SK-N-MC (cell line): ENCODE results near the gene ATXN1.

ENCODE experiments used
- EZH2 ChIP-seq: fragments of 200-600 bp; sonication (generic); IDR thresholded peaks from one replicate; pipeline ENCODE4 v1.6.1; 2017; ENCODE audit warnings: antibody characterized with exemption
- FOXP2 ChIP-seq: optimal IDR thresholded peaks from 2 replicates; pipeline ENCODE3; 2011; ENCODE audit warnings: mild to moderate bottlenecking, moderate library complexity; ENCODE audit not compliant: insufficient read depth; ENCODE audit errors: extremely low read length, control extremely low read depth
- POLR2AphosphoS5 ChIP-seq: IDR thresholded peaks from 2 replicates; pipeline ENCODE4 v1.6.1; 2012; ENCODE audit warnings: mild to moderate bottlenecking, low read depth, low read length, borderline replicate concordance

GRCh38 chr6:16496210-16496609 is 265.1 kb downstream of the ATXN1 start:
- no peak for TF ChIP-seq EZH2
- TF ChIP-seq POLR2AphosphoS5, result no peak
- no peak for TF ChIP-seq FOXP2
